K562 (cell line): ENCODE results near the gene PHOX2A.

Experiments used
- CHD4 ChIP-seq: fragments of 200-600 bp; sonication (generic); IDR thresholded peaks from 3 replicates; pipeline ENCODE4 v1.6.1; 2012; ENCODE audit warnings: low read depth, mild to moderate bottlenecking, mixed read lengths, low read length, inconsistent platforms; ENCODE audit not compliant: insufficient read depth, insufficient replicate concordance, poor library complexity, severe bottlenecking
- CTCF ChIP-seq, 3 experiments: IDR thresholded peaks in 2 of 3; conservative IDR thresholded peaks in 1 of 3; 2 replicates each; pipeline ENCODE4 v1.5.1; 2011 to 2012; ENCODE audit warnings: low read length in 3 of 3, mild to moderate bottlenecking in 3 of 3, control low read depth in 2 of 3, improper control_type of control experiment in 1 of 3, inconsistent platforms in 1 of 3, low read depth in 1 of 3, mixed read lengths in 1 of 3, moderate library complexity in 1 of 3; ENCODE audit not compliant: insufficient read depth in 2 of 3
- ELF1 ChIP-seq: fragments of 200-800 bp; sonication (Bioruptor generic); IDR thresholded peaks from 2 replicates; pipeline ENCODE4 v1.6.1; 2016; ENCODE audit warnings: missing genetic modification characterization, missing compliant biosample characterization
- ESRRA ChIP-seq: fragments of 450-650 bp; IDR thresholded peaks from 2 replicates; pipeline ENCODE4 v1.6.1; 2014; ENCODE audit warnings: low read depth, mild to moderate bottlenecking, moderate library complexity, borderline replicate concordance
- GTF2F1 ChIP-seq: IDR thresholded peaks from 2 replicates; pipeline ENCODE4 v1.6.1; 2011; ENCODE audit warnings: low read depth, low read length, improper control_type of control experiment
- GTF3C2 ChIP-seq: IDR thresholded peaks from 3 replicates; pipeline ENCODE4 v1.6.1; 2011; ENCODE audit warnings: borderline replicate concordance, mild to moderate bottlenecking, moderate library complexity; ENCODE audit not compliant: insufficient read length; ENCODE audit errors: extremely low read depth
- KLF16 ChIP-seq: IDR thresholded peaks from 2 replicates; pipeline ENCODE4 v1.6.1; 2016; ENCODE audit warnings: antibody characterized with exemption
- MTF1 ChIP-seq: fragments of 250-450 bp; sonication (Bioruptor Pico); IDR thresholded peaks from 2 replicates; pipeline ENCODE4 v1.9.0; 2021; ENCODE audit warnings: moderate library complexity, mild to moderate bottlenecking, inconsistent platforms, borderline replicate concordance
- ZNF184 ChIP-seq: sonication (generic); formaldehyde crosslinking; IDR thresholded peaks from 2 replicates; pipeline ENCODE4 v1.5.0; 2020; ENCODE audit warnings: missing genetic modification reagents

GRCh38 chr11:72244361-72245262 lies 636 bp upstream of the PHOX2A start:
- TF ChIP-seq ZNF184 (CRISPR knock-in tag): no peak
- no peak for TF ChIP-seq GTF3C2
- no peak for TF ChIP-seq GTF2F1
- TF ChIP-seq MTF1 (CRISPR knock-in tag): no peak
- no peak for TF ChIP-seq CHD4
- no peak for TF ChIP-seq ELF1 (tag)
- no peak for TF ChIP-seq CTCF (IDR thresholded peaks at IDR 0.05 in 2 of 3, conservative IDR thresholded peaks at IDR 0.05 in 1 of 3; ENCODE audit: insufficient read depth in 2 of 3, low read depth in 1 of 3, low read length in 3 of 3)
- TF ChIP-seq KLF16: no peak
- no peak for TF ChIP-seq ESRRA
